CD4-positive, alpha-beta memory T cell (primary cell): Measurements from ENCODE around the gene MEF2D. TPM values are rescaled to one million over a fixed set of nuclear protein-coding genes. Genes with fewer than 3 reads are reported as not detected.
A peak's percentile ranks its signal among the peaks of the same experiment; 100 is the strongest.

ENCODE experiments used
- CTCF ChIA-PET: fragments of 350-600 bp; sonication (Branson Sonifier 250); formaldehyde crosslinking; loops from one replicate; lab custom pipeline; 2021; ENCODE audit warnings: inconsistent platforms; ENCODE audit not compliant: partially characterized antibody; lab: Charles Lee
- POLR2A ChIA-PET: fragments of 350-600 bp; sonication (Branson Sonifier 250); formaldehyde crosslinking; loops from one replicate; lab custom pipeline; 2021; ENCODE audit not compliant: partially characterized antibody; lab: Charles Lee
- DNase-seq, 5 donors: peaks; one replicate each; pipeline versions ENCODE4 v3.0.0 to v3.0.0-alpha.2; 2020 to 2022; ENCODE audit warnings: mixed read lengths in 1 of 5
- H3K27ac ChIP-seq: one replicate; pipeline ENCODE4 v1.7.0; 2013; ENCODE audit warnings: low read depth, low read length
- H3K27me3 ChIP-seq: 2 replicates; pipeline ENCODE4 v1.7.0; 2013; ENCODE audit warnings: mild to moderate bottlenecking, low read length, moderate library complexity; ENCODE audit not compliant: insufficient read depth
- H3K36me3 ChIP-seq: 2 replicates; pipeline ENCODE4 v1.7.0; 2013; ENCODE audit warnings: mild to moderate bottlenecking, low read length, moderate library complexity; ENCODE audit not compliant: insufficient read depth
- H3K4me1 ChIP-seq: 2 replicates; pipeline ENCODE4 v1.7.0; 2013; ENCODE audit warnings: mild to moderate bottlenecking, low read length, moderate library complexity; ENCODE audit not compliant: insufficient read depth
- H3K4me3 ChIP-seq, 2 donors: one replicate each; pipeline ENCODE4 v1.7.0; 2013; ENCODE audit warnings: low read length in 2 of 2, mild to moderate bottlenecking in 1 of 2
- H3K9me3 ChIP-seq, 2 donors: one replicate each; pipeline ENCODE4 v1.7.0; 2013; ENCODE audit warnings: low read length in 2 of 2, control low read depth in 1 of 2; ENCODE audit not compliant: control insufficient read depth in 1 of 2
- H3K27ac Mint-ChIP-seq, 7 donors: one replicate each; pipeline ENCODE4 v1.8.0; 2020 to 2021; ENCODE audit warnings: mixed read lengths in 7 of 7, mild to moderate bottlenecking in 6 of 7, inconsistent platforms in 3 of 7, moderate library complexity in 3 of 7
- H3K27me3 Mint-ChIP-seq, 2 donors: one replicate each; pipeline ENCODE4 v1.8.0; 2020 to 2021; ENCODE audit warnings: mixed read lengths in 2 of 2
- H3K36me3 Mint-ChIP-seq, 2 donors: one replicate each; pipeline ENCODE4 v1.8.0; 2020 to 2021; ENCODE audit warnings: mixed read lengths in 2 of 2, inconsistent platforms in 1 of 2, mild to moderate bottlenecking in 1 of 2
- H3K4me1 Mint-ChIP-seq, 4 donors: one replicate each; pipeline ENCODE4 v1.8.0; 2020 to 2021; ENCODE audit warnings: mixed read lengths in 4 of 4, mild to moderate bottlenecking in 1 of 4
- H3K4me3 Mint-ChIP-seq, 8 donors: one replicate each; pipeline ENCODE4 v1.8.0; 2020 to 2021; ENCODE audit warnings: mixed read lengths in 8 of 8, mild to moderate bottlenecking in 7 of 8, moderate library complexity in 6 of 8, inconsistent platforms in 3 of 8
- H3K9me3 Mint-ChIP-seq, 8 donors: one replicate each; pipeline ENCODE4 v1.8.0; 2020 to 2021; ENCODE audit warnings: mixed read lengths in 8 of 8, mild to moderate bottlenecking in 5 of 8, inconsistent platforms in 3 of 8, moderate library complexity in 1 of 8
- intact Hi-C: fragments of 100-400 bp; cut with micrococcal nuclease; formaldehyde crosslinking; loops from one replicate; pipeline ENCODE4 v1.15.1; 2023
- polyA plus RNA-seq, 2 donors: library from polyadenylated mRNA; unstranded; fragments of 300-500 nt; fragmentation: Illumina TruSeq; gene quantifications; one replicate each; pipeline ENCODE4 v1.2.3, GENCODE V29; 2021
- total RNA-seq, 2 experiments: library from RNA; stranded (reverse); gene quantifications; one replicate each; pipeline ENCODE4 v1.2.3, GENCODE V29; 2021

MEF2D gene
- total and polyA plus RNA-seq, 4 experiments from 2014 or later, result 4.2 to 69.6 (median 39.4) TPM

- H3K4me3 ChIP-seq, result no peak overlapping the region
- peak in 1 of 5 donors; percentile 53 for DNase-seq
These were observed 12.7 kb downstream of the MEF2D start for GRCh38 chr1:156487862-156488261.

GRCh38 chr1:156486421-156487344, 13.9 kb downstream of the MEF2D start:
- H3K4me1 ChIP-seq, result peaks cover 92% of the 10 kb centered on the region
- Mint-ChIP-seq H3K36me3 (peaks cover 15 to 46% of the 10 kb centered on the region in 2 donors), H3K9me3 (peaks cover 0 to 2% (median 0%) of the 10 kb centered on the region in 8 donors), H3K27me3 (no peaks in the 10 kb centered on the region), H3K27ac (peak overlapping the region; percentile 75 to 98 (median 90)), H3K4me3 (peak overlapping the region in 3 of 8 donors; percentile 3 to 70 (median 39)), H3K4me1 (peaks cover 65 to 94% (median 81%) of the 10 kb centered on the region in 4 donors)
- ChIA-PET POLR2A (interaction anchor here (2.1 to 14.5 kb wide), 2 partner anchors 17 to 29 kb away, joined by 6 to 376 read pairs; partner anchors contain the start of gene MEF2D), CTCF (interaction anchor here (0.8 to 14.7 kb wide), 2 partner anchors 13 to 68 kb away, joined by 3 to 257 read pairs; partner anchors contain the start of gene MEF2D)
- DNase-seq, result no peak
- peaks cover 24% of the 10 kb centered on the region for H3K36me3 ChIP-seq
- intact Hi-C loops, result no loop called here
- H3K4me3 ChIP-seq, result no peak overlapping the region
- H3K27ac ChIP-seq, result peak overlapping the region; percentile 51
- no peaks in the 10 kb centered on the region for H3K27me3 ChIP-seq
- H3K9me3 ChIP-seq, result no peaks in the 10 kb centered on the region

More at GRCh38 chr1:156487862-156488261, 12.7 kb downstream of the MEF2D start:
- Histone ChIP-seq H3K4me1 (peaks cover 92% of the 10 kb centered on the region), H3K9me3 (no peaks in the 10 kb centered on the region), H3K36me3 (peaks cover 12% of the 10 kb centered on the region), H3K27ac (peak overlapping the region; percentile 51), H3K27me3 (no peaks in the 10 kb centered on the region)
- intact Hi-C loops, result no loop called here
- Mint-ChIP-seq H3K9me3 (peaks cover 0 to 2% (median 0%) of the 10 kb centered on the region in 8 donors), H3K36me3 (peaks cover 3 to 45% of the 10 kb centered on the region in 2 donors), H3K27ac (peak overlapping the region; percentile 75 to 98 (median 91)), H3K4me3 (peak overlapping the region in 7 of 8 donors; percentile 62 to 95 (median 79)), H3K27me3 (no peaks in the 10 kb centered on the region), H3K4me1 (peaks cover 70 to 96% (median 81%) of the 10 kb centered on the region in 4 donors)
- CTCF ChIA-PET, result interaction anchor here (14.7 kb wide), 1 partner anchor 12 kb away, joined by 257 read pairs; the partner anchor contains the start of gene MEF2D
- POLR2A ChIA-PET, result interaction anchor here (2.1 to 14.5 kb wide), 2 partner anchors 15 to 31 kb away, joined by 6 to 376 read pairs; partner anchors contain the start of gene MEF2D

- Mint-ChIP-seq H3K27me3 (no peaks in the 10 kb centered on the region), H3K4me3 (peak overlapping the region in 1 of 8 donors; percentile 20), H3K36me3 (peaks cover 20 to 51% of the 10 kb centered on the region in 2 donors), H3K9me3 (peaks cover 0 to 2% (median 0%) of the 10 kb centered on the region in 8 donors), H3K4me1 (peaks cover 65 to 94% (median 81%) of the 10 kb centered on the region in 4 donors), H3K27ac (peak overlapping the region in 6 of 7 donors; percentile 20 to 98 (median 86))
- intact Hi-C loops, result no loop called here
- Histone ChIP-seq H3K36me3 (peaks cover 31% of the 10 kb centered on the region), H3K27ac (no peak overlapping the region), H3K4me1 (peaks cover 92% of the 10 kb centered on the region), H3K27me3 (no peaks in the 10 kb centered on the region), H3K9me3 (no peaks in the 10 kb centered on the region), H3K4me3 (no peak overlapping the region)
- ChIA-PET CTCF (interaction anchor here (0.8 to 14.7 kb wide), 4 partner anchors 14 to 118 kb away, joined by 3 to 257 read pairs (median 3); partner anchors contain the start of gene MEF2D), POLR2A (interaction anchor here (14.5 kb wide), 1 partner anchor 17 kb away, joined by 376 read pairs; the partner anchor contains the start of gene MEF2D)
- DNase-seq, result no peak
These were observed 14.6 kb downstream of the MEF2D start for GRCh38 chr1:156485984-156486383.

GRCh38 chr1:156484480-156485058, 16.0 kb downstream of the MEF2D start:
- Histone ChIP-seq H3K4me1 (peaks cover 87% of the 10 kb centered on the region), H3K36me3 (peaks cover 42% of the 10 kb centered on the region), H3K4me3 (no peak overlapping the region), H3K9me3 (no peaks in the 10 kb centered on the region), H3K27me3 (no peaks in the 10 kb centered on the region), H3K27ac (no peak overlapping the region)
- Mint-ChIP-seq H3K4me3 (no peak overlapping the region), H3K36me3 (peaks cover 32 to 63% of the 10 kb centered on the region in 2 donors), H3K27me3 (no peaks in the 10 kb centered on the region), H3K9me3 (peaks cover 0 to 3% (median 0%) of the 10 kb centered on the region in 8 donors), H3K4me1 (peaks cover 61 to 89% (median 77%) of the 10 kb centered on the region in 4 donors), H3K27ac (peak overlapping the region; percentile 48 to 87 (median 77))
- intact Hi-C loops, result no loop called here
- CTCF ChIA-PET, result interaction anchor here (0.8 to 14.7 kb wide), 4 partner anchors 15 to 124 kb away, joined by 3 to 257 read pairs (median 6); partner anchors contain the start of gene MEF2D
- POLR2A ChIA-PET, result interaction anchor here (0.6 to 14.5 kb wide), 3 partner anchors 19 to 204 kb away, joined by 3 to 376 read pairs (median 4); partner anchors contain the start of gene MEF2D
- DNase-seq, result no peak

- Mint-ChIP-seq H3K4me1 (peaks cover 51 to 78% (median 66%) of the 10 kb centered on the region in 4 donors), H3K4me3 (peak overlapping the region in 1 of 8 donors; percentile 31), H3K9me3 (peaks cover 0 to 3% (median 0%) of the 10 kb centered on the region in 8 donors), H3K27ac (peak overlapping the region in 5 of 7 donors; percentile 48 to 91 (median 73)), H3K27me3 (no peaks in the 10 kb centered on the region), H3K36me3 (peaks cover 41 to 66% of the 10 kb centered on the region in 2 donors)
- POLR2A ChIA-PET, result interaction anchor here (1.2 to 14.5 kb wide), 2 partner anchors 11 to 20 kb away, joined by 5 to 376 read pairs; partner anchors contain the start of gene MEF2D
- no peak overlapping the region for H3K4me3 ChIP-seq
- H3K4me1 ChIP-seq, result peaks cover 75% of the 10 kb centered on the region
- CTCF ChIA-PET, result interaction anchor here (1.2 to 14.7 kb wide), 6 partner anchors 8 to 125 kb away, joined by 3 to 257 read pairs (median 9); partner anchors contain the start of gene MEF2D
- H3K36me3 ChIP-seq, result peaks cover 53% of the 10 kb centered on the region
- no peaks in the 10 kb centered on the region for H3K9me3 ChIP-seq
- H3K27me3 ChIP-seq, result no peaks in the 10 kb centered on the region
- DNase-seq, result no peak
- no peak overlapping the region for H3K27ac ChIP-seq
- intact Hi-C loops, result no loop called here
These were observed 17.2 kb downstream of the MEF2D start for GRCh38 chr1:156483397-156483796.

GRCh38 chr1:156482276-156482675, 18.3 kb downstream of the MEF2D start:
- Mint-ChIP-seq H3K27ac (peak overlapping the region; percentile 20 to 97 (median 92)), H3K4me1 (peaks cover 42 to 67% (median 55%) of the 10 kb centered on the region in 4 donors), H3K27me3 (no peaks in the 10 kb centered on the region), H3K9me3 (peaks cover 0 to 3% (median 0%) of the 10 kb centered on the region in 8 donors), H3K36me3 (peaks cover 46 to 71% of the 10 kb centered on the region in 2 donors), H3K4me3 (peak overlapping the region in 1 of 8 donors; percentile 5)
- H3K36me3 ChIP-seq, result peaks cover 64% of the 10 kb centered on the region
- no peak for DNase-seq
- H3K27me3 ChIP-seq, result no peaks in the 10 kb centered on the region
- peaks cover 64% of the 10 kb centered on the region for H3K4me1 ChIP-seq
- intact Hi-C loops, result no loop called here
- peak overlapping the region; percentile 42 for H3K27ac ChIP-seq
- H3K4me3 ChIP-seq, result no peak overlapping the region
- CTCF ChIA-PET, result interaction anchor here (1.6 to 14.7 kb wide), 7 partner anchors 9 to 126 kb away, joined by 6 to 257 read pairs (median 18); partner anchors contain the start of genes GPATCH4 and MEF2D
- POLR2A ChIA-PET, result interaction anchor here (14.5 kb wide), 1 partner anchor 21 kb away, joined by 376 read pairs; the partner anchor contains the start of gene MEF2D
- H3K9me3 ChIP-seq, result no peaks in the 10 kb centered on the region
